GM12878 (cell line): ENCODE data around the gene BLNK. TPM values are rescaled to one million over a fixed set of nuclear protein-coding genes. Genes with fewer than 3 reads are reported as not detected.

Source experiments
- ATAC-seq: fragments of 200-7000 bp; cut with Tn5 transposase; 3 replicates; pipeline ENCODE4 v1.9.1; 2020; ENCODE audit warnings: mild to moderate bottlenecking, moderate library complexity
- BruUV-seq: library from RNA; stranded (reverse); fragments of 400-500 nt; replicated peaks from 2 replicates; lab custom pipeline; 2021; lab: Mats Ljungman, UMichigan
- CTCF ChIA-PET: fragments of 300-600 bp; sonication (Branson Sonifier 250); formaldehyde crosslinking; extraction: SDS; loops from one replicate; lab custom pipeline; 2021; ENCODE audit warnings: inconsistent platforms; lab: Yijun Ruan, JAX
- POLR2A ChIA-PET: fragments of 350-600 bp; formaldehyde crosslinking; extraction: SDS; loops from one replicate; lab custom pipeline; 2021; ENCODE audit warnings: inconsistent platforms; lab: Charles Lee
- RAD21 ChIA-PET: fragments of 300-600 bp; sonication (Branson Sonifier 250); formaldehyde crosslinking; loops from one replicate; lab custom pipeline; 2023; ENCODE audit warnings: antibody characterized with exemption; ENCODE audit not compliant: unreplicated experiment; lab: Charles Lee
- SMC1A ChIA-PET: fragments of 300-600 bp; sonication (Branson Sonifier 250); formaldehyde crosslinking; loops from one replicate; lab custom pipeline; 2023; ENCODE audit not compliant: unreplicated experiment, uncharacterized antibody; lab: Charles Lee
- DNase-seq: peaks from one replicate; pipeline ENCODE4 v3.0.0-alpha.2; 2011; ENCODE audit warnings: low read depth, low spot score
- FAIRE-seq: peaks from 3 replicates; lab custom pipeline; 2011; peaks lifted over from hg19 to GRCh38; lab: Jason Lieb, UNC
- H2AFZ ChIP-seq: 2 replicates; pipeline ENCODE4 v1.6.0; 2011; ENCODE audit warnings: low read depth, low read length, control low read depth; ENCODE audit not compliant: control insufficient read depth
- H3K27ac ChIP-seq: 2 replicates; pipeline ENCODE4 v1.5.1; 2011; ENCODE audit warnings: control low read depth; ENCODE audit not compliant: control insufficient read depth, insufficient read depth
- H3K27me3 ChIP-seq, 2 experiments: replicated peaks in 1 of 2; 2 replicates each; pipeline versions ENCODE4 v1.6.0 to v1.6.1; 2011; ENCODE audit warnings: low read length in 1 of 2; ENCODE audit not compliant: control insufficient read depth in 2 of 2, insufficient read depth in 2 of 2
- H3K36me3 ChIP-seq, 2 experiments: 2 replicates each; pipeline ENCODE4 v1.5.1; 2011; ENCODE audit warnings: low read length in 1 of 2; ENCODE audit not compliant: control insufficient read depth in 2 of 2, insufficient read depth in 2 of 2
- H3K4me1 ChIP-seq: 2 replicates; pipeline ENCODE4 v1.6.1; 2011; ENCODE audit warnings: mild to moderate bottlenecking, low read length, moderate library complexity, mixed read lengths; ENCODE audit not compliant: control insufficient read depth, insufficient read depth
- H3K4me2 ChIP-seq: 2 replicates; pipeline ENCODE4 v1.6.0; 2011; ENCODE audit warnings: control low read depth; ENCODE audit not compliant: control insufficient read depth, insufficient read depth
- H3K4me3 ChIP-seq: fragments of 200-600 bp; sonication (generic); 2 replicates; pipeline ENCODE4 v1.5.1; 2016
- H3K79me2 ChIP-seq: 2 replicates; pipeline ENCODE4 v1.6.0; 2011; ENCODE audit warnings: low read length; ENCODE audit not compliant: control insufficient read depth, insufficient read depth
- H3K9ac ChIP-seq: 2 replicates; pipeline ENCODE4 v1.8.0; 2011; ENCODE audit warnings: low read length, control low read depth, mixed read lengths; ENCODE audit not compliant: control insufficient read depth, insufficient read depth
- H3K9me3 ChIP-seq: replicated peaks from 3 replicates; pipeline ENCODE4 v1.5.1; 2011; ENCODE audit warnings: mild to moderate bottlenecking, low read length; ENCODE audit not compliant: control insufficient read depth, insufficient read depth
- H4K20me1 ChIP-seq: 2 replicates; pipeline ENCODE4 v1.6.0; 2011; ENCODE audit not compliant: control insufficient read depth, insufficient read depth
- ASH2L ChIP-seq: fragments of 300-600, 200-600 bp; sonication (generic); IDR thresholded peaks from 2 replicates; pipeline ENCODE4 v1.6.1; 2017; ENCODE audit warnings: low read depth, mild to moderate bottlenecking, borderline replicate concordance
- CBX3 ChIP-seq: fragments of 200-600 bp; sonication (generic); IDR thresholded peaks from 2 replicates; pipeline ENCODE4 v1.6.1; 2016; ENCODE audit warnings: low read depth, borderline replicate concordance
- EZH2 ChIP-seq: IDR thresholded peaks from 2 replicates; pipeline ENCODE4 v1.6.1; 2012; ENCODE audit warnings: low read depth, mild to moderate bottlenecking, control low read depth, inconsistent platforms, low read length, borderline replicate concordance; ENCODE audit not compliant: control insufficient read depth
- GABPA ChIP-seq: IDR thresholded peaks from 2 replicates; pipeline ENCODE4 v1.6.1; 2014; ENCODE audit warnings: antibody characterized with exemption, low read depth, mild to moderate bottlenecking, inconsistent platforms
- HDAC2 ChIP-seq: fragments of 200-600 bp; sonication (generic); IDR thresholded peaks from 2 replicates; pipeline ENCODE4 v1.6.1; 2017
- POLR2AphosphoS5 ChIP-seq: IDR thresholded peaks from 2 replicates; pipeline ENCODE4 v1.6.1; 2011; ENCODE audit warnings: mild to moderate bottlenecking, low read length, inconsistent platforms
- RAD21 ChIP-seq: IDR thresholded peaks from 2 replicates; pipeline ENCODE4 v1.6.1; 2011; ENCODE audit warnings: mild to moderate bottlenecking, low read depth, low read length, moderate library complexity; ENCODE audit not compliant: insufficient read depth
- RAD51 ChIP-seq: fragments of 450-650 bp; IDR thresholded peaks from 2 replicates; pipeline ENCODE4 v1.6.1; 2016; ENCODE audit warnings: moderate library complexity, mild to moderate bottlenecking, inconsistent platforms
- RFX5 ChIP-seq: IDR thresholded peaks from 2 replicates; pipeline ENCODE4 v1.6.1; 2011; ENCODE audit warnings: low read depth, low read length, improper control_type of control experiment
- SP1 ChIP-seq: IDR thresholded peaks from one replicate; pipeline ENCODE4 v1.6.1; 2011; ENCODE audit warnings: low read depth, low read length
- SREBF1 ChIP-seq: IDR thresholded peaks from 2 replicates; pipeline ENCODE4 v1.6.1; 2012; ENCODE audit warnings: mild to moderate bottlenecking, low read length
- TAF1 ChIP-seq: IDR thresholded peaks from 2 replicates; pipeline ENCODE4 v1.6.1; 2011; ENCODE audit warnings: mild to moderate bottlenecking, low read depth, low read length, borderline replicate concordance
- ZBTB40 ChIP-seq: fragments of 450-650 bp; IDR thresholded peaks from 2 replicates; pipeline ENCODE4 v1.6.1; 2016; ENCODE audit warnings: mild to moderate bottlenecking, moderate library complexity, borderline replicate concordance
- ZNF622 ChIP-seq: fragments of 450-650 bp; IDR thresholded peaks from 2 replicates; pipeline ENCODE4 v1.6.1; 2017; ENCODE audit warnings: mild to moderate bottlenecking, inconsistent platforms
- WGBS: methylation state at CpG from one replicate; pipeline ENCODE4 v1.1.6; 2016; ENCODE audit warnings: low lambda C conversion rate; ENCODE audit not compliant: insufficient replicate concordance, insufficient coverage; ENCODE audit errors: missing lambda C conversion rate; 5-methylcytosine and 5-hydroxymethylcytosine counted together
- in situ Hi-C: fragments of 300-500 bp; cut with MboI; formaldehyde crosslinking; loops from 9 replicates; pipeline ENCODE4 v1.14.3; 2018; ENCODE audit warnings: mixed read lengths
- intact Hi-C: fragments of 100-400 bp; cut with micrococcal nuclease; formaldehyde crosslinking; loops from one replicate; pipeline ENCODE4 v1.14.2; 2022; ENCODE audit not compliant: unreplicated experiment
- polyA plus RNA-seq, 11 experiments: library from polyadenylated mRNA; depleted of rRNA in 4 of 11; unstranded in 6 of 11; stranded (reverse) in 5 of 11; fragments of >200 nt; fragmentation: Nextera tagmentation in 4 of 11; fragmentation: Illumina TruSeq in 1 of 11; extraction: Ambion mirVana in 4 of 11; extraction: Trizol in 1 of 11; gene quantifications; 1 replicate in 1 of 11; 2 replicates in 10 of 11; pipeline versions ENCODE4 v1.2.1 to v1.2.3, GENCODE V29; 2011 to 2016; ENCODE audit warnings: inconsistent platforms in 2 of 11, missing spikeins in 2 of 11, low read depth in 1 of 11
- total RNA-seq, 4 experiments: library from RNA; depleted of rRNA in 3 of 4; stranded (reverse); fragments of >200 nt in 3 of 4; fragmentation: Illumina TruSeq in 1 of 4; extraction: Trizol in 1 of 4; gene quantifications; 2 replicates each; pipeline versions ENCODE4 v1.2.1 to v1.2.3, GENCODE V29; 2013 to 2021
- TF ChIP-seq, protein P1 (sequence below): fragments of 450-650 bp; IDR thresholded peaks from 2 replicates; pipeline ENCODE4 v1.6.1; 2018; ENCODE audit warnings: borderline replicate concordance, mild to moderate bottlenecking; ENCODE audit not compliant: partially characterized antibody
- TF ChIP-seq, protein P2 (sequence below): fragments of 450-650 bp; IDR thresholded peaks from 2 replicates; pipeline ENCODE4 v1.6.1; 2018; ENCODE audit warnings: mild to moderate bottlenecking, low read depth, moderate library complexity; ENCODE audit not compliant: partially characterized antibody

Gene BLNK
- total and polyA plus RNA-seq, 10 of the 15 experiments (the other 5 are each of a cell fraction or from before 2014, with no cell fraction given) = 79.5 to 201 (median 139) TPM

GRCh38 chr10:96311180-96311715, 39.9 kb upstream of the BLNK start:
- Histone ChIP-seq H4K20me1 (no peaks in the 10 kb centered on the region), H3K27me3 (peaks cover 0 to 2% of the 10 kb centered on the region in 2 experiments; a peak in 1 of 4 replicates), H3K4me1 (no peaks in the 10 kb centered on the region), H3K27ac (no peak overlapping the region), H3K9me3 (no peaks in the 10 kb centered on the region), H3K4me2 (no peak overlapping the region), H3K4me3 (no peak overlapping the region), H3K9ac (no peak overlapping the region), H3K36me3 (no peaks in the 10 kb centered on the region), H3K79me2 (no peaks in the 10 kb centered on the region), H2AFZ (no peak overlapping the region)
- ChIA-PET POLR2A (no interaction called here), SMC1A (no interaction called here), CTCF (interaction anchor here (1.2 to 2.7 kb wide), 2 partner anchors 17 to 81 kb away, joined by 3 to 12 read pairs; no protein-coding TSS in a partner anchor), RAD21 (no interaction called here)
- 52% methylated on average over 3 of the region's 3 CpGs for WGBS
- DNase-seq = no peak
- BruUV-seq = no TSS peak
- intact Hi-C loops = no loop called here
- no peak for FAIRE-seq
- no peak for ATAC-seq
- in situ Hi-C loops = no loop called here
- TF ChIP-seq ZNF622 (no peak), RAD21 (no peak), HDAC2 (no peak), SP1 (no peak), GABPA (no peak), POLR2AphosphoS5 (no peak), ASH2L (no peak), ZBTB40 (no peak), EZH2 (no peak), TAF1 (no peak), RAD51 (no peak), RFX5 (no peak), CBX3 (no peak), SREBF1 (no peak)
- TF ChIP-seq, protein P1, sequence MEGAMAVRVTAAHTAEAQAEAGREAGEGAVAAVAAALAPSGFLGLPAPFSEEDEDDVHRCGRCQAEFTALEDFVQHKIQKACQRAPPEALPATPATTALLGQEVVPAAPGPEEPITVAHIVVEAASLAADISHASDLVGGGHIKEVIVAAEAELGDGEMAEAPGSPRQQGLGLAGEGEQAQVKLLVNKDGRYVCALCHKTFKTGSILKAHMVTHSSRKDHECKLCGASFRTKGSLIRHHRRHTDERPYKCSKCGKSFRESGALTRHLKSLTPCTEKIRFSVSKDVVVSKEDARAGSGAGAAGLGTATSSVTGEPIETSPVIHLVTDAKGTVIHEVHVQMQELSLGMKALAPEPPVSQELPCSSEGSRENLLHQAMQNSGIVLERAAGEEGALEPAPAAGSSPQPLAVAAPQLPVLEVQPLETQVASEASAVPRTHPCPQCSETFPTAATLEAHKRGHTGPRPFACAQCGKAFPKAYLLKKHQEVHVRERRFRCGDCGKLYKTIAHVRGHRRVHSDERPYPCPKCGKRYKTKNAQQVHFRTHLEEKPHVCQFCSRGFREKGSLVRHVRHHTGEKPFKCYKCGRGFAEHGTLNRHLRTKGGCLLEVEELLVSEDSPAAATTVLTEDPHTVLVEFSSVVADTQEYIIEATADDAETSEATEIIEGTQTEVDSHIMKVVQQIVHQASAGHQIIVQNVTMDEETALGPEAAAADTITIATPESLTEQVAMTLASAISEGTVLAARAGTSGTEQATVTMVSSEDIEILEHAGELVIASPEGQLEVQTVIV = no peak
- TF ChIP-seq, protein P2, sequence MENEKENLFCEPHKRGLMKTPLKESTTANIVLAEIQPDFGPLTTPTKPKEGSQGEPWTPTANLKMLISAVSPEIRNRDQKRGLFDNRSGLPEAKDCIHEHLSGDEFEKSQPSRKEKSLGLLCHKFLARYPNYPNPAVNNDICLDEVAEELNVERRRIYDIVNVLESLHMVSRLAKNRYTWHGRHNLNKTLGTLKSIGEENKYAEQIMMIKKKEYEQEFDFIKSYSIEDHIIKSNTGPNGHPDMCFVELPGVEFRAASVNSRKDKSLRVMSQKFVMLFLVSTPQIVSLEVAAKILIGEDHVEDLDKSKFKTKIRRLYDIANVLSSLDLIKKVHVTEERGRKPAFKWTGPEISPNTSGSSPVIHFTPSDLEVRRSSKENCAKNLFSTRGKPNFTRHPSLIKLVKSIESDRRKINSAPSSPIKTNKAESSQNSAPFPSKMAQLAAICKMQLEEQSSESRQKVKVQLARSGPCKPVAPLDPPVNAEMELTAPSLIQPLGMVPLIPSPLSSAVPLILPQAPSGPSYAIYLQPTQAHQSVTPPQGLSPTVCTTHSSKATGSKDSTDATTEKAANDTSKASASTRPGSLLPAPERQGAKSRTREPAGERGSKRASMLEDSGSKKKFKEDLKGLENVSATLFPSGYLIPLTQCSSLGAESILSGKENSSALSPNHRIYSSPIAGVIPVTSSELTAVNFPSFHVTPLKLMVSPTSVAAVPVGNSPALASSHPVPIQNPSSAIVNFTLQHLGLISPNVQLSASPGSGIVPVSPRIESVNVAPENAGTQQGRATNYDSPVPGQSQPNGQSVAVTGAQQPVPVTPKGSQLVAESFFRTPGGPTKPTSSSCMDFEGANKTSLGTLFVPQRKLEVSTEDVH = no peak
